BE2C (cell line): ENCODE results near the gene GORASP2.

Experiments used
- DNase-seq: peaks from one replicate; pipeline ENCODE4 v3.0.0-alpha.2; 2020
- H3K27me3 ChIP-seq: fragments of 250-450 bp; sonication (Bioruptor Pico); 2 replicates; pipeline ENCODE4 v1.5.1; 2020; ENCODE audit warnings: mild to moderate bottlenecking
- H3K36me3 ChIP-seq: fragments of 250-450 bp; sonication (Bioruptor Pico); 2 replicates; pipeline ENCODE4 v1.5.1; 2020; ENCODE audit warnings: mild to moderate bottlenecking
- H3K4me1 ChIP-seq: fragments of 250-450 bp; sonication (Bioruptor Pico); 2 replicates; pipeline ENCODE4 v1.5.1; 2020
- H3K4me3 ChIP-seq: 2 replicates; pipeline ENCODE4 v1.5.1; 2011; ENCODE audit warnings: low read depth, low read length
- H3K9me3 ChIP-seq: fragments of 250-450 bp; sonication (Bioruptor Pico); 2 replicates; pipeline ENCODE4 v1.5.1; 2020
- TF ChIP-seq, protein P1 (sequence below): IDR thresholded peaks from 2 replicates; pipeline ENCODE4 v1.5.1; 2012; ENCODE audit warnings: mild to moderate bottlenecking, low read depth, low read length

Gene GORASP2

DNA sequence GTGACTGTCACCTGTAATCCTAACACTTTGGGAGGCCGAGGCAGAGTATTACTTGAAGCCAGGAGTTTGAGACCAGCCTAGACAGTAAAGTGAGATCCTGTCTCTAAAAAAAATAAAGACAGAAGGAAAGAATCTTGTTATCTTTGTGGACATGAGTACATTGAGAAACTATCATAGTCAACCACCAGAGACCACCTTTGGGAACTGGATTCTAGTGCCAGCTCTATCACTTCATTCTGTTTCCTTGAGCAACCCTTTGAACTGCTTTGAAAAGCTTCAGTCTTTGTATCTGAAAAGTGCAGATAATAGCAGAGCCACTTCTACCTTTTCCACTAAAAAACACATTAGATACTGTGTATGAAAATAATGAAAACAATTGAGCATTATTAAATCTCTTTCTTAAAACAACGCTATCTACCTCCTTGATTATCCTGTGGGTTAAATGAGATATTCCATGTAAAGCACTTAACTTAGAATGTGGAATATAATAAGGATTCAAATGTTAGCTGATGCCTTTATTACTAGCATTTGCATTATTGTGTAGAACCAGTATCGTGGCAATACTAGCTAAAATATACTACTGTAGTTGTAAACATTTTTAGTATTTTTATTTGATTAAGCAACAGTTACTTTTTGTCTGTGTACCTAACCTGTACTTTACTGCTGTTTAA is 8.8 kb downstream of the GORASP2 start:
- Histone ChIP-seq H3K4me1 (no peaks in the 10 kb centered on the region), H3K4me3 (no peak overlapping the region), H3K36me3 (no peaks in the 10 kb centered on the region; the same call in 1 of the 2 replicates), H3K27me3 (no peaks in the 10 kb centered on the region), H3K9me3 (no peaks in the 10 kb centered on the region)
- TF ChIP-seq, protein P1, sequence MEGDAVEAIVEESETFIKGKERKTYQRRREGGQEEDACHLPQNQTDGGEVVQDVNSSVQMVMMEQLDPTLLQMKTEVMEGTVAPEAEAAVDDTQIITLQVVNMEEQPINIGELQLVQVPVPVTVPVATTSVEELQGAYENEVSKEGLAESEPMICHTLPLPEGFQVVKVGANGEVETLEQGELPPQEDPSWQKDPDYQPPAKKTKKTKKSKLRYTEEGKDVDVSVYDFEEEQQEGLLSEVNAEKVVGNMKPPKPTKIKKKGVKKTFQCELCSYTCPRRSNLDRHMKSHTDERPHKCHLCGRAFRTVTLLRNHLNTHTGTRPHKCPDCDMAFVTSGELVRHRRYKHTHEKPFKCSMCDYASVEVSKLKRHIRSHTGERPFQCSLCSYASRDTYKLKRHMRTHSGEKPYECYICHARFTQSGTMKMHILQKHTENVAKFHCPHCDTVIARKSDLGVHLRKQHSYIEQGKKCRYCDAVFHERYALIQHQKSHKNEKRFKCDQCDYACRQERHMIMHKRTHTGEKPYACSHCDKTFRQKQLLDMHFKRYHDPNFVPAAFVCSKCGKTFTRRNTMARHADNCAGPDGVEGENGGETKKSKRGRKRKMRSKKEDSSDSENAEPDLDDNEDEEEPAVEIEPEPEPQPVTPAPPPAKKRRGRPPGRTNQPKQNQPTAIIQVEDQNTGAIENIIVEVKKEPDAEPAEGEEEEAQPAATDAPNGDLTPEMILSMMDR = no peak
- no peak for DNase-seq

DNA sequence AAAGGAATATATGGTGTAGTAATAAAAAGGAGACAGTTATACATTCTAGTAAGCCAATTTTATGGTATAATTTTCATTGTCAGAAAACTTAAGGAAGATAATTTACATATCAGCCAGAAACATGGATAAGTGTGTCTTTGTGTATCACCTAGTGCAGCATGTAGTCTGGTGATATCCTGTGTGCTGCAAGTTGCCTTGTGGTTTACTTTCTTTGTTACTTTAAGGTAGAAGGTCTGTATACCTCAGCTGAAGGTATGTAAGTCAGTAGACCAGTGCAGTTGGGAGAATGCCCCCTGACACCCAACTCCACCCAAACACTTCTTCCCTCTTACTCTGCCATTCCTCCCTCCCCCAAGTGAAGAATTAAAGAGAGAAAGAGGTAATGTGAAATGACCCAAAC is 11.0 kb downstream of the GORASP2 start:
- H3K36me3 ChIP-seq = no peaks in the 10 kb centered on the region; the same call in 1 of the 2 replicates
- TF ChIP-seq, protein P1 = no peak

DNA sequence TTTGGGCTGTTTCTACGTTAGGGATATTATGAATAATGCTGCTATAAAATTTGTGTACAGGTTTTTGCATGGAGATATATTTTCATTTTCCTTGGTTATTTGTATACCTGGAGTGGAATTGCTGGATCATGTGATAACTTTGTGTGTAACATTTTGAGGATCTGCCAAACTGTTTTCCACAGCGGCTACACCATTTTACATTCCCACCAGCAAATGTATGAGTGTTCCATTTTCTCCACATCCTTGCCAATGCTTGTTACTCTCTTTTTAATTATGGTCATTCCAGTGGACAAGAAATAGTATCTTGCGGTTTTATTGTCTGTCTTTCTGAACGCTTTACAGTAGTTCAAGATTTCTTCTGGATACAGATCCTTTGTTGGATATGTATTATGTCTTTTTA is 13.6 kb downstream of the GORASP2 start:
- Histone ChIP-seq H3K27me3 (no peaks in the 10 kb centered on the region), H3K36me3 (no peaks in the 10 kb centered on the region), H3K4me1 (no peaks in the 10 kb centered on the region), H3K9me3 (no peaks in the 10 kb centered on the region), H3K4me3 (no peak overlapping the region)
- TF ChIP-seq, protein P1 = no peak
- DNase-seq = no peak

More for the DNA sequence above, 11.0 kb downstream of the GORASP2 start:
- H3K9me3 ChIP-seq = no peaks in the 10 kb centered on the region
- H3K4me3 ChIP-seq = no peak overlapping the region
- no peaks in the 10 kb centered on the region for H3K27me3 ChIP-seq
- no peak for DNase-seq
- no peaks in the 10 kb centered on the region for H3K4me1 ChIP-seq

DNA sequence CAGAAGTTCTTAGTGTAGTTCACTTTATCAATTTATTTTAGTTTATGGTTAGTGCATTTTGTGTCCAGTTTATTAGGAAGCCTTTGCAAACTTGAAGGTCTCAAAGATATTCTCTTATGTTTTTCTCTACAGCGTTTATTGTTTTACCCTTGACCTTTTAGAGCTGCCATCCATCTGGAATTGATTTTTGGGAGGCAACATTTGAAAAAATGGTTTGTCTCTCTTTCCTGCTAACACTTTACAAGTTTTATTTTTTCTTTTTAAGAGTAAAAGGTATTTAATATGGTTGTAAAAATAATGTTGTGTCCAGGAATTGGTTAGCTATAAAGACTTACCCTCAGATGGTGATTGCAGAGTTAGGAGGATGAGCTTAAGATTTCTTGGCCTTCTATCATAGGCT is 14.0 kb downstream of the GORASP2 start:
- H3K9me3 ChIP-seq = no peaks in the 10 kb centered on the region
- H3K36me3 ChIP-seq = no peaks in the 10 kb centered on the region
- TF ChIP-seq, protein P1 = no peak
- no peaks in the 10 kb centered on the region for H3K4me1 ChIP-seq
- H3K27me3 ChIP-seq = no peaks in the 10 kb centered on the region
- H3K4me3 ChIP-seq = no peak overlapping the region
- DNase-seq = no peak

DNA sequence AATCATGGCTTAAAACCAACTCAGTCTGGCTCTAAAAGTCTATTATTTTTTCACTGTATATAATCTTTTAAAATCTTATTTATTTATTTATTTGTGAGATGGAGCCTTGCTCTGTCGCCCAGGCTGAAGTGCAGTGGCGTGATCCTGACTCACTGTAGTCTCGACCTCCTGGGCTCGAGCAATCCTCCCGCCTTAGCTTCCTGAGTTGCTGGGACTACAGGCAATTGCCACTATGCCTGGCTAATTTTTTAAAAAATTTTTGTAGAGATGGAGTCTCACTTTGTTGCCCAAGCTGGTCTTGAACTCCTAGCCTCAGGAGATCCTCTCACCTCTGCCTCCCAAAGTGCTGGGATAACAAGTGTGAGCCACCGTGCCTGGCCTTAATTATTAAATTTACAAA is 14.5 kb downstream of the GORASP2 start:
- no peaks in the 10 kb centered on the region for H3K36me3 ChIP-seq
- H3K9me3 ChIP-seq = no peaks in the 10 kb centered on the region
- DNase-seq = no peak
- H3K4me3 ChIP-seq = no peak overlapping the region
- TF ChIP-seq, protein P1 = no peak
- H3K4me1 ChIP-seq = no peaks in the 10 kb centered on the region
- no peaks in the 10 kb centered on the region for H3K27me3 ChIP-seq

DNA sequence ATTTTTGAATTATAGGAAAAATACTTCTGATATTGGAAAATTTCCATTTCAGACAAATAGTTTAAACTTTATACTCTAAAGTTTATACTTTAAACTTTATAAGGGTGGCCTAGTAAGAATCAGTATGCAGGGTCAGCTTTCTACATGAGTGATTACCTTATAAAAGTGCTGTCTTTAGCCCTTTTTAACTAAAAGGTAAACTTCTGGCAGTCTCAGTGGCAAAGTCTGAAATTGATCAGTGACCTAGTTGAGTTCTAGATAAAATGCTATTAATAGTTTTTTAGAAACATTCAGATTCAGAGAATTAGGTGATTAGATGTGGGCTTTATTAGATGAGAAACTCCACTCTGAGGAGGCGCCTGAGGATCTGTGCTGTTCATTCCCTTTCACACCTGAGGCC is 15.5 kb downstream of the GORASP2 start:
- no peak for DNase-seq
- Histone ChIP-seq H3K27me3 (no peaks in the 10 kb centered on the region), H3K4me1 (no peaks in the 10 kb centered on the region), H3K36me3 (no peaks in the 10 kb centered on the region), H3K9me3 (no peaks in the 10 kb centered on the region), H3K4me3 (no peak overlapping the region)
- TF ChIP-seq, protein P1 = no peak
